K562 (cell line): ENCODE results near the gene PAH. TPM values are rescaled to one million over a fixed set of nuclear protein-coding genes. Genes with fewer than 3 reads are reported as not detected.

Source experiments
- ATAC-seq: fragments of 200-7000 bp; cut with Tn5 transposase; 3 replicates; pipeline ENCODE4 v1.9.1; 2020; ENCODE audit warnings: moderate library complexity
- BruUV-seq: library from RNA; stranded (reverse); fragments of 400-500 nt; replicated peaks from 2 replicates; lab custom pipeline; 2021; lab: Mats Ljungman, UMichigan
- CTCF ChIA-PET: fragments of 300-600 bp; formaldehyde crosslinking; extraction: SDS; loops from one replicate; lab custom pipeline; 2021; ENCODE audit warnings: low intra/inter-chr PET ratio; lab: Yijun Ruan, JAX
- POLR2A ChIA-PET: fragments of 300-600, 350-650 bp; sonication (Branson Sonifier 250); formaldehyde crosslinking; extraction: SDS; loops from one replicate; lab custom pipeline; 2021; ENCODE audit warnings: antibody characterized with exemption, inconsistent platforms; lab: Yijun Ruan, JAX
- DNase-seq, 4 experiments: peaks; one replicate each; pipeline versions ENCODE4 v3.0.0 to v3.0.0-alpha.2; 2011 to 2018; ENCODE audit warnings: low spot score in 3 of 4, mixed read lengths in 3 of 4; ENCODE audit errors: extremely low read depth in 1 of 4
- FAIRE-seq: peaks from 2 replicates; lab custom pipeline; 2011; peaks lifted over from hg19 to GRCh38; lab: Jason Lieb, UNC
- H2AFZ ChIP-seq: 2 replicates; pipeline ENCODE4 v1.6.0; 2011; ENCODE audit warnings: low read depth, low read length, control low read depth, inconsistent platforms
- H3K27ac ChIP-seq: fragments of 200-600 bp; 3 replicates; pipeline ENCODE4 v1.8.0; 2011; ENCODE audit warnings: low read depth, mild to moderate bottlenecking, control low read depth, inconsistent platforms, low read length, moderate library complexity, mixed read lengths; ENCODE audit errors: extremely low read depth
- H3K27me3 ChIP-seq, 2 experiments: fragments of 300-600 bp in 1 of 2; 2 replicates in 1 of 2; 3 replicates in 1 of 2; pipeline versions ENCODE4 v1.6.0 to v1.8.0; 2011; ENCODE audit warnings: inconsistent platforms in 2 of 2, low read length in 2 of 2, mild to moderate bottlenecking in 1 of 2, mixed read lengths in 1 of 2, moderate library complexity in 1 of 2; ENCODE audit not compliant: control insufficient read depth in 2 of 2, insufficient read depth in 2 of 2
- H3K36me3 ChIP-seq: fragments of 300-600 bp; 3 replicates; pipeline ENCODE4 v1.8.0; 2011; ENCODE audit warnings: mild to moderate bottlenecking, low read length, inconsistent platforms; ENCODE audit not compliant: control insufficient read depth, insufficient read depth
- H3K4me1 ChIP-seq, 2 experiments: fragments of 200-600 bp in 1 of 2; replicated peaks in 1 of 2; 2 replicates in 1 of 2; 3 replicates in 1 of 2; pipeline versions ENCODE4 v1.5.1 to v1.8.0; 2011; ENCODE audit warnings: inconsistent platforms in 2 of 2, low read length in 2 of 2, mild to moderate bottlenecking in 1 of 2, mixed read lengths in 1 of 2, moderate library complexity in 1 of 2; ENCODE audit not compliant: control insufficient read depth in 2 of 2, insufficient read depth in 2 of 2
- H3K4me2 ChIP-seq: 2 replicates; pipeline ENCODE4 v1.6.1; 2011; ENCODE audit warnings: low read length, control low read depth, inconsistent platforms, mixed read lengths; ENCODE audit not compliant: insufficient read depth
- H3K4me3 ChIP-seq: fragments of 200-600 bp; sonication (generic), shearing (Covaris generic); 2 replicates; pipeline ENCODE4 v1.5.1; 2016; ENCODE audit warnings: control low read depth, inconsistent platforms
- H3K79me2 ChIP-seq: fragments of 200-600 bp; 3 replicates; pipeline ENCODE4 v1.8.0; 2011; ENCODE audit warnings: low read length, inconsistent platforms; ENCODE audit not compliant: control insufficient read depth, insufficient read depth
- H3K9ac ChIP-seq, 2 experiments: 2 replicates each; pipeline versions ENCODE4 v1.6.0 to v1.6.1; 2011; ENCODE audit warnings: low read depth in 2 of 2, low read length in 2 of 2, control low read depth in 1 of 2, inconsistent platforms in 1 of 2, mild to moderate bottlenecking in 1 of 2, mixed read lengths in 1 of 2; ENCODE audit not compliant: insufficient read depth in 1 of 2
- H3K9me1 ChIP-seq: one replicate; pipeline ENCODE4 v1.6.0; 2011; ENCODE audit warnings: inconsistent platforms, mild to moderate bottlenecking, low read length, moderate library complexity; ENCODE audit not compliant: control insufficient read depth, insufficient read depth
- H3K9me3 ChIP-seq: replicated peaks from 2 replicates; pipeline ENCODE4 v1.5.1; 2011; ENCODE audit warnings: low read depth, low read length, inconsistent platforms; ENCODE audit not compliant: control insufficient read depth, insufficient read depth
- H4K20me1 ChIP-seq: replicated peaks from 2 replicates; pipeline ENCODE4 v1.6.1; 2011; ENCODE audit warnings: low read length, inconsistent platforms, mixed read lengths; ENCODE audit not compliant: control insufficient read depth, insufficient read depth
- CBFA2T3 ChIP-seq: fragments of 450-650 bp; IDR thresholded peaks from 2 replicates; pipeline ENCODE4 v1.6.1; 2017
- EGR1 ChIP-seq: fragments of 450-650 bp; conservative IDR thresholded peaks from 2 replicates; pipeline ENCODE4 v1.6.1; 2017; ENCODE audit warnings: mild to moderate bottlenecking
- EP300 ChIP-seq: IDR thresholded peaks from 2 replicates; pipeline ENCODE4 v1.6.1; 2012; ENCODE audit warnings: low read length, improper control_type of control experiment
- GATAD2A ChIP-seq: fragments of 450-650 bp; IDR thresholded peaks from 2 replicates; pipeline ENCODE4 v1.6.1; 2017
- HNRNPL ChIP-seq: fragments of 200-400 bp; formaldehyde crosslinking; IDR thresholded peaks from 2 replicates; pipeline ENCODE4 v1.6.1; 2017; ENCODE audit warnings: low read depth, mild to moderate bottlenecking, low read length
- RBFOX2 ChIP-seq: fragments of 200-400 bp; formaldehyde crosslinking; IDR thresholded peaks from 2 replicates; pipeline ENCODE4 v1.6.1; 2017; ENCODE audit warnings: low read depth, mild to moderate bottlenecking, low read length, moderate library complexity
- RUNX1 ChIP-seq: sonication (generic); IDR thresholded peaks from 2 replicates; pipeline ENCODE4 v1.6.1; 2016; ENCODE audit warnings: antibody characterized with exemption, low read depth
- WGBS: fragments of 100-300 bp; shearing (Covaris generic); methylation state at CpG from one replicate; pipeline ENCODE4 v1.1.6; 2016; ENCODE audit warnings: low coverage, mixed read lengths; ENCODE audit not compliant: insufficient coverage; ENCODE audit errors: missing lambda C conversion rate; 5-methylcytosine and 5-hydroxymethylcytosine counted together
- in situ Hi-C: fragments of 300-500 bp; cut with MboI; formaldehyde crosslinking; loops from 4 replicates; pipeline ENCODE4 v1.15.0; 2018; ENCODE audit warnings: inconsistent platforms, mixed read lengths
- intact Hi-C: fragments of 100-400 bp; cut with micrococcal nuclease; formaldehyde crosslinking; loops from 2 replicates; pipeline ENCODE4 v1.14.2; 2022
- polyA plus RNA-seq, 8 experiments: library from polyadenylated mRNA; depleted of rRNA in 4 of 8; stranded (reverse) in 5 of 8; unstranded in 3 of 8; fragments of >200 nt; fragmentation: Nextera tagmentation in 2 of 8; fragmentation: Illumina TruSeq in 1 of 8; extraction: Ambion mirVana in 2 of 8; extraction: Trizol in 1 of 8; gene quantifications; 2 replicates each; pipeline versions ENCODE4 v1.2.1 to v1.2.3, GENCODE V29; 2011 to 2014; ENCODE audit warnings: inconsistent platforms in 1 of 8, missing spikeins in 1 of 8
- total RNA-seq, 7 experiments: library from RNA; depleted of rRNA in 6 of 7; stranded (reverse); fragments of >200 nt in 6 of 7; fragmentation: Illumina TruSeq in 2 of 7; extraction: Trizol in 2 of 7; gene quantifications; 2 replicates each; pipeline versions ENCODE4 v1.2.1 to v1.2.3, GENCODE V29; 2011 to 2021; ENCODE audit warnings: low replicate concordance in 1 of 7
- TF ChIP-seq, protein P1 (sequence below): IDR thresholded peaks from 3 replicates; pipeline ENCODE4 v1.6.1; 2011; ENCODE audit warnings: borderline replicate concordance, mild to moderate bottlenecking, moderate library complexity; ENCODE audit not compliant: insufficient read length; ENCODE audit errors: extremely low read depth
- TF ChIP-seq, protein P2 (sequence below), 2 experiments: IDR thresholded peaks in 1 of 2; conservative IDR thresholded peaks in 1 of 2; 2 replicates each; pipeline ENCODE4 v1.6.1; 2016; ENCODE audit warnings: low read depth in 2 of 2, mild to moderate bottlenecking in 1 of 2, missing compliant biosample characterization in 1 of 2, missing genetic modification characterization in 1 of 2, moderate library complexity in 1 of 2
- TF ChIP-seq, protein P3 (sequence below): sonication (generic); formaldehyde crosslinking; IDR thresholded peaks from 2 replicates; pipeline ENCODE4 v1.8.0; 2022; ENCODE audit warnings: missing genetic modification reagents, mild to moderate bottlenecking, borderline replicate concordance

Gene PAH
- total and polyA plus RNA-seq, 9 of the 15 experiments (the other 6 are each of a cell fraction or from before 2014, with no cell fraction given), result 0.13 to 0.75 (median 0.69) TPM; not detected in 6

DNA sequence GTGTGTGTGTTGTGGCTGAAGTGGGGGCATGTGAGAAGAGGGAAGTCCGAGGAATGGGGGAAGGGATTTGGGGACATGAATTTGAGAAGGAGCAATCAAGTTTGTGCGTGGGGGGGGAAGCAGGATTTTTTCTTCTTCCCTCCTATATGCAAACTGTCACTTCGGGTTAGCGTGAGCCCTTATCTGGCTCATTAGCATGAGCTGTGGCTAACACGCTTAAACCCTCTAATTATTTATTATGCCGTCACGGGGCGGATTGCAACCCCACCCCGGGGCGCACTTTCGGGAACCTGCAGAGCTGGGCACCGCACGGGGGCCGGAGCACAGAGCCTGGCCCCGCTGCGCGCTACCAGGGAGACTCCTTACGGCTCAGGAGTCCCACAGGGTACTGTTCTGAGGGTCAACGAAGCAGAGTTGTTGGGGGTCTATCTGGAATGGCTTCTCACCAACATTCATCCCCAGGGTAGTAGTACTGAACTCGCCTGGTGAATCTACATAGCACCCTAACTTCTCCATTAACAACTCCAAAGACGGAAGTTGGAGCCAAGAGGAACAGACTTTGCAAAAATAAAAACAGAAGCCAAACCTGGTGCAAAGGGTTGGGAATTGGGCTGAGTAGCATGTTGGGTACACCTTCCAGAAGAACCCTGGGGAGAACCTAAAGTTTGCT lies 34.0 kb upstream of the PAH start:
- H3K4me3 ChIP-seq, result no peak overlapping the region
- H3K9me1 ChIP-seq, result no peaks in the 10 kb centered on the region
- BruUV-seq, result no TSS peak
- POLR2A ChIA-PET, result no interaction called here
- H3K27me3 ChIP-seq, result peaks cover 0 to 6% of the 10 kb centered on the region in 2 experiments; a peak in 1 of 5 replicates
- H3K79me2 ChIP-seq, result no peaks in the 10 kb centered on the region
- no peak for FAIRE-seq
- H3K9ac ChIP-seq, result no peak overlapping the region
- intact Hi-C loops (no loop called here), in situ Hi-C loops (no loop called here)
- H4K20me1 ChIP-seq, result no peaks in the 10 kb centered on the region
- DNase-seq, result no peak
- under 1% methylated on average over 20 of the region's 21 CpGs for WGBS
- no peaks in the 10 kb centered on the region for H3K36me3 ChIP-seq
- ATAC-seq, result no peak
- H3K9me3 ChIP-seq, result no peaks in the 10 kb centered on the region
- H3K27ac ChIP-seq, result no peak overlapping the region
- CTCF ChIA-PET, result interaction anchor here (1.6 kb wide), 1 partner anchor 597 kb away, joined by 4 read pairs; no protein-coding TSS in a partner anchor
- H3K4me2 ChIP-seq, result no peak overlapping the region
- H2AFZ ChIP-seq, result no peak overlapping the region
- peaks cover 0 to 3% of the 10 kb centered on the region in 2 experiments; a peak in 1 of 5 replicates for H3K4me1 ChIP-seq
- TF ChIP-seq RBFOX2, result no peak
- TF ChIP-seq HNRNPL, result no peak
- TF ChIP-seq RUNX1, result no peak
- TF ChIP-seq EGR1, result no peak
- TF ChIP-seq EP300, result no peak
- TF ChIP-seq CBFA2T3, result no peak
- TF ChIP-seq, protein P1, sequence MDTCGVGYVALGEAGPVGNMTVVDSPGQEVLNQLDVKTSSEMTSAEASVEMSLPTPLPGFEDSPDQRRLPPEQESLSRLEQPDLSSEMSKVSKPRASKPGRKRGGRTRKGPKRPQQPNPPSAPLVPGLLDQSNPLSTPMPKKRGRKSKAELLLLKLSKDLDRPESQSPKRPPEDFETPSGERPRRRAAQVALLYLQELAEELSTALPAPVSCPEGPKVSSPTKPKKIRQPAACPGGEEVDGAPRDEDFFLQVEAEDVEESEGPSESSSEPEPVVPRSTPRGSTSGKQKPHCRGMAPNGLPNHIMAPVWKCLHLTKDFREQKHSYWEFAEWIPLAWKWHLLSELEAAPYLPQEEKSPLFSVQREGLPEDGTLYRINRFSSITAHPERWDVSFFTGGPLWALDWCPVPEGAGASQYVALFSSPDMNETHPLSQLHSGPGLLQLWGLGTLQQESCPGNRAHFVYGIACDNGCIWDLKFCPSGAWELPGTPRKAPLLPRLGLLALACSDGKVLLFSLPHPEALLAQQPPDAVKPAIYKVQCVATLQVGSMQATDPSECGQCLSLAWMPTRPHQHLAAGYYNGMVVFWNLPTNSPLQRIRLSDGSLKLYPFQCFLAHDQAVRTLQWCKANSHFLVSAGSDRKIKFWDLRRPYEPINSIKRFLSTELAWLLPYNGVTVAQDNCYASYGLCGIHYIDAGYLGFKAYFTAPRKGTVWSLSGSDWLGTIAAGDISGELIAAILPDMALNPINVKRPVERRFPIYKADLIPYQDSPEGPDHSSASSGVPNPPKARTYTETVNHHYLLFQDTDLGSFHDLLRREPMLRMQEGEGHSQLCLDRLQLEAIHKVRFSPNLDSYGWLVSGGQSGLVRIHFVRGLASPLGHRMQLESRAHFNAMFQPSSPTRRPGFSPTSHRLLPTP, result no peak
- TF ChIP-seq GATAD2A, result no peak
- TF ChIP-seq, protein P2, sequence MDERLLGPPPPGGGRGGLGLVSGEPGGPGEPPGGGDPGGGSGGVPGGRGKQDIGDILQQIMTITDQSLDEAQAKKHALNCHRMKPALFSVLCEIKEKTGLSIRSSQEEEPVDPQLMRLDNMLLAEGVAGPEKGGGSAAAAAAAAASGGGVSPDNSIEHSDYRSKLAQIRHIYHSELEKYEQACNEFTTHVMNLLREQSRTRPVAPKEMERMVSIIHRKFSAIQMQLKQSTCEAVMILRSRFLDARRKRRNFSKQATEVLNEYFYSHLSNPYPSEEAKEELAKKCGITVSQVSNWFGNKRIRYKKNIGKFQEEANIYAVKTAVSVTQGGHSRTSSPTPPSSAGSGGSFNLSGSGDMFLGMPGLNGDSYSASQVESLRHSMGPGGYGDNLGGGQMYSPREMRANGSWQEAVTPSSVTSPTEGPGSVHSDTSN (CRISPR knock-in tag; IDR thresholded peaks at IDR 0.05; ENCODE audit: low read depth), result no peak
- TF ChIP-seq, protein P2 (tag; conservative IDR thresholded peaks at IDR 0.05; ENCODE audit: low read depth), result no peak
- TF ChIP-seq, protein P3, sequence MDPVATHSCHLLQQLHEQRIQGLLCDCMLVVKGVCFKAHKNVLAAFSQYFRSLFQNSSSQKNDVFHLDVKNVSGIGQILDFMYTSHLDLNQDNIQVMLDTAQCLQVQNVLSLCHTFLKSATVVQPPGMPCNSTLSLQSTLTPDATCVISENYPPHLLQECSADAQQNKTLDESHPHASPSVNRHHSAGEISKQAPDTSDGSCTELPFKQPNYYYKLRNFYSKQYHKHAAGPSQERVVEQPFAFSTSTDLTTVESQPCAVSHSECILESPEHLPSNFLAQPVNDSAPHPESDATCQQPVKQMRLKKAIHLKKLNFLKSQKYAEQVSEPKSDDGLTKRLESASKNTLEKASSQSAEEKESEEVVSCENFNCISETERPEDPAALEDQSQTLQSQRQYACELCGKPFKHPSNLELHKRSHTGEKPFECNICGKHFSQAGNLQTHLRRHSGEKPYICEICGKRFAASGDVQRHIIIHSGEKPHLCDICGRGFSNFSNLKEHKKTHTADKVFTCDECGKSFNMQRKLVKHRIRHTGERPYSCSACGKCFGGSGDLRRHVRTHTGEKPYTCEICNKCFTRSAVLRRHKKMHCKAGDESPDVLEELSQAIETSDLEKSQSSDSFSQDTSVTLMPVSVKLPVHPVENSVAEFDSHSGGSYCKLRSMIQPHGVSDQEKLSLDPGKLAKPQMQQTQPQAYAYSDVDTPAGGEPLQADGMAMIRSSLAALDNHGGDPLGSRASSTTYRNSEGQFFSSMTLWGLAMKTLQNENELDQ, result no peak
